PC-3 (cell line): ENCODE measurements around the gene NLGN2. TPM values are rescaled to one million over a fixed set of nuclear protein-coding genes. Genes with fewer than 3 reads are reported as not detected.

Source experiments
- ATAC-seq: fragments of 200-7000 bp; cut with Tn5 transposase; 2 replicates; pipeline ENCODE4 v1.9.1; 2020; ENCODE audit warnings: mild to moderate bottlenecking, moderate library complexity
- BruUV-seq: library from RNA; stranded (reverse); fragments of 400-500 nt; replicated peaks from 2 replicates; lab custom pipeline; 2021; lab: Mats Ljungman, UMichigan
- CTCF ChIA-PET: fragments of 300-600 bp; sonication (Branson Sonifier 250); formaldehyde crosslinking; loops from one replicate; lab custom pipeline; 2022; ENCODE audit warnings: antibody characterized with exemption; lab: Charles Lee
- POLR2A ChIA-PET: fragments of 300-600 bp; sonication (Branson Sonifier 250); formaldehyde crosslinking; loops from one replicate; lab custom pipeline; 2022; ENCODE audit warnings: antibody characterized with exemption; ENCODE audit not compliant: unreplicated experiment; lab: Charles Lee
- DNase-seq: peaks from one replicate; pipeline ENCODE4 v3.0.0-alpha.2; 2015
- H2AFZ ChIP-seq: fragments of 300-600 bp; sonication (generic); 2 replicates; pipeline ENCODE4 v1.6.0; 2016; ENCODE audit warnings: antibody characterized with exemption, low read length
- H3F3A ChIP-seq: fragments of 300-600 bp; sonication (generic); one replicate; pipeline ENCODE4 v1.6.0; 2017; ENCODE audit warnings: antibody characterized with exemption, low read length, control low read depth, mild to moderate bottlenecking; ENCODE audit not compliant: unreplicated experiment
- H3K27ac ChIP-seq: fragments of 300-600 bp; sonication (generic); 2 replicates; pipeline ENCODE4 v1.5.1; 2016; ENCODE audit warnings: mild to moderate bottlenecking, low read length
- H3K27me3 ChIP-seq: fragments of 300-600 bp; sonication (generic); 2 replicates; pipeline ENCODE4 v1.6.1; 2016; ENCODE audit warnings: low read length, mixed read lengths
- H3K36me3 ChIP-seq: fragments of 300-600 bp; sonication (generic); 2 replicates; pipeline ENCODE4 v1.6.1; 2016; ENCODE audit warnings: low read depth, mixed run types, low read length, mixed read lengths
- H3K4me1 ChIP-seq: fragments of 300-600 bp; sonication (generic); 2 replicates; pipeline ENCODE4 v1.5.1; 2016; ENCODE audit warnings: low read length; ENCODE audit not compliant: insufficient read depth
- H3K4me2 ChIP-seq: fragments of 300-600 bp; sonication (generic); 2 replicates; pipeline ENCODE4 v1.6.0; 2016; ENCODE audit warnings: low read length
- H3K4me3 ChIP-seq: fragments of 300-600 bp; sonication (generic); 2 replicates; pipeline ENCODE4 v1.5.1; 2016; ENCODE audit warnings: mild to moderate bottlenecking, low read length, mixed read lengths
- H3K79me2 ChIP-seq: fragments of 300-600 bp; sonication (generic); 2 replicates; pipeline ENCODE4 v1.6.1; 2017; ENCODE audit warnings: low read length, mixed read lengths
- H3K9ac ChIP-seq: fragments of 300-600 bp; sonication (generic); 2 replicates; pipeline ENCODE4 v1.6.0; 2016; ENCODE audit warnings: mild to moderate bottlenecking, low read length
- H3K9me2 ChIP-seq: fragments of 300-600 bp; sonication (generic); replicated peaks from 2 replicates; pipeline ENCODE4 v1.6.1; 2016; ENCODE audit warnings: mixed run types, low read length, mixed read lengths
- H3K9me3 ChIP-seq: fragments of 300-600 bp; sonication (generic); 2 replicates; pipeline ENCODE4 v1.6.1; 2016; ENCODE audit warnings: low read length, mixed read lengths
- H4K20me1 ChIP-seq: fragments of 300-600 bp; sonication (generic); 2 replicates; pipeline ENCODE4 v1.6.1; 2016; ENCODE audit warnings: low read length, mixed read lengths
- CTCF ChIP-seq: fragments of 300-600 bp; sonication (generic); conservative IDR thresholded peaks from 2 replicates; pipeline ENCODE4 v1.5.1; 2017; ENCODE audit warnings: antibody characterized with exemption, low read depth, mild to moderate bottlenecking, low read length
- EZH2 ChIP-seq: fragments of 300-600 bp; sonication (generic); IDR thresholded peaks from one replicate; pipeline ENCODE4 v1.6.1; 2017; ENCODE audit warnings: antibody characterized with exemption, mild to moderate bottlenecking, low read length; ENCODE audit not compliant: unreplicated experiment
- EZH2phosphoT487 ChIP-seq: fragments of 300-600 bp; sonication (generic); IDR thresholded peaks from 2 replicates; pipeline ENCODE4 v1.6.1; 2018; ENCODE audit warnings: mild to moderate bottlenecking, antibody characterized with exemption, low read length, borderline replicate concordance
- intact Hi-C: fragments of 100-400 bp; cut with micrococcal nuclease; formaldehyde crosslinking; loops from 2 replicates; pipeline ENCODE4 v1.9.0; 2023
- total RNA-seq: library from RNA; depleted of rRNA; stranded (reverse); fragments of >200 nt; gene quantifications from 2 replicates; pipeline ENCODE4 v1.2.3, GENCODE V29; 2014

Gene NLGN2
- total RNA-seq, 1 experiment from 2014 or later = 7.4 TPM

- no peak overlapping the region for H3K4me3 ChIP-seq
- CTCF ChIA-PET = no interaction called here
- TSS peak; percentile 9 for BruUV-seq
Observed at GRCh38 chr17:7460850-7461660, 53.4 kb downstream of the NLGN2 start.

GRCh38 chr17:7462474-7463371 lies 55.1 kb downstream of the NLGN2 start:
- ChIA-PET CTCF (no interaction called here), POLR2A (no interaction called here)
- no peak for ATAC-seq

More at GRCh38 chr17:7460850-7461660, 53.4 kb downstream of the NLGN2 start:
- peaks cover 3% of the 10 kb centered on the region; the same call in 1 of the 2 replicates for H3K4me1 ChIP-seq
- H3K36me3 ChIP-seq = no peaks in the 10 kb centered on the region; the same call in 1 of the 2 replicates
- TF ChIP-seq CTCF = no peak
- no peak for TF ChIP-seq EZH2
- no peak for TF ChIP-seq EZH2phosphoT487
- DNase-seq (no peak), ATAC-seq (no peak)
- intact Hi-C loops = no loop called here
- no peak overlapping the region for H2AFZ ChIP-seq
- POLR2A ChIA-PET = no interaction called here
- no peak overlapping the region for H3K27ac ChIP-seq
- H3K9ac ChIP-seq = no peak overlapping the region
- no peaks in the 10 kb centered on the region for H3K79me2 ChIP-seq
- H4K20me1 ChIP-seq = no peaks in the 10 kb centered on the region
- H3K9me3 ChIP-seq = no peaks in the 10 kb centered on the region
- no peaks in the 10 kb centered on the region for H3F3A ChIP-seq
- H3K27me3 ChIP-seq = no peaks in the 10 kb centered on the region
- no peak overlapping the region for H3K4me2 ChIP-seq
- H3K9me2 ChIP-seq = no peaks in the 10 kb centered on the region

More at GRCh38 chr17:7462474-7463371, 55.1 kb downstream of the NLGN2 start:
- no peak overlapping the region for H2AFZ ChIP-seq
- no peak overlapping the region for H3K9ac ChIP-seq
- H3K79me2 ChIP-seq = no peaks in the 10 kb centered on the region
- no peaks in the 10 kb centered on the region for H3F3A ChIP-seq
- DNase-seq = no peak
- H3K4me3 ChIP-seq = no peak overlapping the region
- H3K4me1 ChIP-seq = no peaks in the 10 kb centered on the region
- no peaks in the 10 kb centered on the region; the same call in 1 of the 2 replicates for H3K36me3 ChIP-seq
- H3K4me2 ChIP-seq = no peak overlapping the region
- no peak overlapping the region for H3K27ac ChIP-seq
- H4K20me1 ChIP-seq = no peaks in the 10 kb centered on the region
- no peaks in the 10 kb centered on the region for H3K9me3 ChIP-seq
- no peaks in the 10 kb centered on the region for H3K27me3 ChIP-seq
- intact Hi-C loops = no loop called here
- TF ChIP-seq EZH2 (no peak), CTCF (no peak), EZH2phosphoT487 (no peak)
- H3K9me2 ChIP-seq = no peaks in the 10 kb centered on the region
- no TSS peak for BruUV-seq
